A549 (cell line): ENCODE measurements around the gene JOSD1. TPM values are rescaled to one million over a fixed set of nuclear protein-coding genes. Genes with fewer than 3 reads are reported as not detected.
A peak's percentile ranks its signal among the peaks of the same experiment; 100 is the strongest.

ENCODE experiments used
- BCL3 ChIP-seq: fragments of >200 bp; sonication (Bioruptor Twin); formaldehyde crosslinking; IDR thresholded peaks from 3 replicates; pipeline ENCODE4 v1.6.1; 2016
- CBX2 ChIP-seq: fragments of 200-600 bp; sonication (generic); IDR thresholded peaks from 2 replicates; pipeline ENCODE4 v1.6.1; 2016; ENCODE audit warnings: low read depth, mild to moderate bottlenecking, borderline replicate concordance
- CEBPB ChIP-seq, 2 experiments: fragments of >200 bp in 1 of 2; sonication (Bioruptor Twin) in 1 of 2; formaldehyde crosslinking in 1 of 2; IDR thresholded peaks; 2 replicates each; pipeline ENCODE4 v1.6.1; 2012 to 2016
- CHD2 ChIP-seq: fragments of 150-350 bp; IDR thresholded peaks from 2 replicates; pipeline ENCODE4 v1.6.1; 2014; ENCODE audit warnings: low read length; ENCODE audit not compliant: partially characterized antibody
- EHMT2 ChIP-seq: fragments of 200-600 bp; sonication (generic); IDR thresholded peaks from 2 replicates; pipeline ENCODE4 v1.6.1; 2016; ENCODE audit warnings: antibody characterized with exemption, low read depth, mild to moderate bottlenecking, moderate library complexity
- EP300 ChIP-seq, 2 experiments: fragments of >200 bp; sonication (Bioruptor Twin); formaldehyde crosslinking; IDR thresholded peaks; 2 replicates in 1 of 2; 3 replicates in 1 of 2; pipeline ENCODE4 v1.6.1; 2016 to 2017
- FOSL2 ChIP-seq, 2 experiments: fragments of 450-650 bp in 1 of 2; fragments of >200 bp in 1 of 2; sonication (Bioruptor Twin) in 1 of 2; formaldehyde crosslinking; IDR thresholded peaks; 2 replicates each; pipeline versions ENCODE4 v1.5.0 to v1.6.1; 2016 to 2020; ENCODE audit warnings: mild to moderate bottlenecking in 1 of 2, moderate library complexity in 1 of 2
- FOXS1 ChIP-seq: fragments of 250-450 bp; sonication (Bioruptor Pico); IDR thresholded peaks from 2 replicates; pipeline ENCODE4 v1.5.0; 2020; ENCODE audit warnings: mild to moderate bottlenecking, moderate library complexity
- HMGXB4 ChIP-seq: fragments of 250-450 bp; sonication (Bioruptor Pico); IDR thresholded peaks from 2 replicates; pipeline ENCODE4 v1.5.0; 2021; ENCODE audit warnings: mild to moderate bottlenecking, moderate library complexity, borderline replicate concordance
- HOXB13 ChIP-seq: fragments of 250-450 bp; sonication (Bioruptor Pico); IDR thresholded peaks from 2 replicates; pipeline ENCODE4 v1.5.0; 2020; ENCODE audit warnings: low read depth, mild to moderate bottlenecking, moderate library complexity
- HOXB5 ChIP-seq: fragments of 250-450 bp; sonication (Bioruptor Pico); IDR thresholded peaks from 2 replicates; pipeline ENCODE4 v1.5.0; 2020; ENCODE audit warnings: mild to moderate bottlenecking, moderate library complexity
- JUN ChIP-seq, 2 experiments: fragments of >200 bp; sonication (Bioruptor Twin); formaldehyde crosslinking; IDR thresholded peaks; 2 replicates in 1 of 2; 3 replicates in 1 of 2; pipeline ENCODE4 v1.6.1; 2016 to 2017
- JUNB ChIP-seq: fragments of >200 bp; sonication (Bioruptor Twin); formaldehyde crosslinking; IDR thresholded peaks from 2 replicates; pipeline ENCODE4 v1.6.1; 2016
- KDM5A ChIP-seq: fragments of 200-600 bp; sonication (generic); IDR thresholded peaks from 2 replicates; pipeline ENCODE4 v1.6.1; 2016; ENCODE audit warnings: antibody characterized with exemption, mild to moderate bottlenecking
- MYC ChIP-seq: IDR thresholded peaks from 2 replicates; pipeline ENCODE4 v1.6.1; 2012; ENCODE audit warnings: mild to moderate bottlenecking, inconsistent platforms, low read length, improper control_type of control experiment, borderline replicate concordance
- NR3C1 ChIP-seq: fragments of >200 bp; sonication (Bioruptor Twin); formaldehyde crosslinking; IDR thresholded peaks from 3 replicates; pipeline ENCODE4 v1.6.1; 2017
- POLR2A ChIP-seq: IDR thresholded peaks from 2 replicates; pipeline ENCODE4 v1.6.1; 2012; ENCODE audit warnings: mild to moderate bottlenecking, low read length
- POLR2AphosphoS2 ChIP-seq: conservative IDR thresholded peaks from 2 replicates; pipeline ENCODE4 v1.6.1; 2012; ENCODE audit warnings: low read length, improper control_type of control experiment, inconsistent platforms
- RAD21 ChIP-seq, 2 experiments: fragments of >200 bp in 1 of 2; sonication (Bioruptor Twin) in 1 of 2; formaldehyde crosslinking in 1 of 2; IDR thresholded peaks in 1 of 2; conservative IDR thresholded peaks in 1 of 2; 2 replicates in 1 of 2; 3 replicates in 1 of 2; pipeline ENCODE4 v1.6.1; 2012 to 2018; ENCODE audit warnings: inconsistent platforms in 1 of 2
- RFX5 ChIP-seq: fragments of 450-650 bp; IDR thresholded peaks from 2 replicates; pipeline ENCODE4 v1.7.1; 2014; ENCODE audit warnings: antibody characterized with exemption, mild to moderate bottlenecking, moderate library complexity
- RNF2 ChIP-seq: fragments of 200-600 bp; sonication (generic); IDR thresholded peaks from 2 replicates; pipeline ENCODE4 v1.6.1; 2016; ENCODE audit warnings: low read depth, mild to moderate bottlenecking, antibody characterized with exemption, moderate library complexity, borderline replicate concordance
- SMC3 ChIP-seq: fragments of >200 bp; sonication (Bioruptor Twin); formaldehyde crosslinking; IDR thresholded peaks from 3 replicates; pipeline ENCODE4 v1.6.1; 2018; ENCODE audit warnings: inconsistent platforms
- ZFP36 ChIP-seq: fragments of 450-650 bp; IDR thresholded peaks from 2 replicates; pipeline ENCODE4 v1.6.1; 2014; ENCODE audit warnings: borderline replicate concordance; ENCODE audit not compliant: partially characterized antibody
- ZSCAN20 ChIP-seq: fragments of 250-450 bp; sonication (Bioruptor Pico); IDR thresholded peaks from 2 replicates; pipeline ENCODE4 v1.8.0; 2022; ENCODE audit warnings: mild to moderate bottlenecking, moderate library complexity
- polyA plus RNA-seq, 4 experiments: library from polyadenylated mRNA; depleted of rRNA in 3 of 4; stranded (reverse); fragments of >200 nt; fragmentation: RNase III in 1 of 4; extraction: RNeasy Plus Mini Kit Qiagen cat#74134 plus additional on column Dnase treatment in 1 of 4; gene quantifications; 2 replicates in 3 of 4; 3 replicates in 1 of 4; pipeline ENCODE4 v1.2.3, GENCODE V29; 2011 to 2017
- TF ChIP-seq, protein P1 (sequence below): fragments of 200-600 bp; sonication (generic); IDR thresholded peaks from 2 replicates; pipeline ENCODE4 v1.6.1; 2016; ENCODE audit warnings: antibody characterized with exemption, mild to moderate bottlenecking, moderate library complexity

Gene JOSD1
- polyA plus RNA-seq, 2 of the 4 experiments (the other 2 are of a cell fraction): 29.7 to 37.5 TPM

- TF ChIP-seq, protein P1, sequence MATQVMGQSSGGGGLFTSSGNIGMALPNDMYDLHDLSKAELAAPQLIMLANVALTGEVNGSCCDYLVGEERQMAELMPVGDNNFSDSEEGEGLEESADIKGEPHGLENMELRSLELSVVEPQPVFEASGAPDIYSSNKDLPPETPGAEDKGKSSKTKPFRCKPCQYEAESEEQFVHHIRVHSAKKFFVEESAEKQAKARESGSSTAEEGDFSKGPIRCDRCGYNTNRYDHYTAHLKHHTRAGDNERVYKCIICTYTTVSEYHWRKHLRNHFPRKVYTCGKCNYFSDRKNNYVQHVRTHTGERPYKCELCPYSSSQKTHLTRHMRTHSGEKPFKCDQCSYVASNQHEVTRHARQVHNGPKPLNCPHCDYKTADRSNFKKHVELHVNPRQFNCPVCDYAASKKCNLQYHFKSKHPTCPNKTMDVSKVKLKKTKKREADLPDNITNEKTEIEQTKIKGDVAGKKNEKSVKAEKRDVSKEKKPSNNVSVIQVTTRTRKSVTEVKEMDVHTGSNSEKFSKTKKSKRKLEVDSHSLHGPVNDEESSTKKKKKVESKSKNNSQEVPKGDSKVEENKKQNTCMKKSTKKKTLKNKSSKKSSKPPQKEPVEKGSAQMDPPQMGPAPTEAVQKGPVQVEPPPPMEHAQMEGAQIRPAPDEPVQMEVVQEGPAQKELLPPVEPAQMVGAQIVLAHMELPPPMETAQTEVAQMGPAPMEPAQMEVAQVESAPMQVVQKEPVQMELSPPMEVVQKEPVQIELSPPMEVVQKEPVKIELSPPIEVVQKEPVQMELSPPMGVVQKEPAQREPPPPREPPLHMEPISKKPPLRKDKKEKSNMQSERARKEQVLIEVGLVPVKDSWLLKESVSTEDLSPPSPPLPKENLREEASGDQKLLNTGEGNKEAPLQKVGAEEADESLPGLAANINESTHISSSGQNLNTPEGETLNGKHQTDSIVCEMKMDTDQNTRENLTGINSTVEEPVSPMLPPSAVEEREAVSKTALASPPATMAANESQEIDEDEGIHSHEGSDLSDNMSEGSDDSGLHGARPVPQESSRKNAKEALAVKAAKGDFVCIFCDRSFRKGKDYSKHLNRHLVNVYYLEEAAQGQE: no peak
- TF ChIP-seq POLR2AphosphoS2 (no peak), MYC (no peak), HOXB13 (no peak), ZFP36 (no peak), HMGXB4 (CRISPR knock-in tag) (no peak), RAD21 (conservative IDR thresholded peaks at IDR 0.05 in 1 of 2, IDR thresholded peaks at IDR 0.05 in 1 of 2) (no peak), ZSCAN20 (no peak), FOXS1 (CRISPR knock-in tag) (no peak), EP300 (IDR thresholded peaks at IDR 0.05) (no peak), RFX5 (no peak), FOSL2 (IDR thresholded peaks at IDR 0.05) (no peak), FOSL2 (CRISPR knock-in tag; IDR thresholded peaks at IDR 0.05) (no peak), RNF2 (no peak), SMC3 (no peak), NR3C1 (no peak), JUNB (no peak), CHD2 (no peak), KDM5A (no peak), JUN (IDR thresholded peaks at IDR 0.05) (0 out of 5 replicates have a peak, but pooled peaks of 1 of the 2 experiments have one; percentile 55), POLR2A (peak; percentile 37; the same call in 1 of the 2 replicates), HOXB5 (CRISPR knock-in tag) (no peak), CEBPB (IDR thresholded peaks at IDR 0.05) (no peak; a peak in 1 of 4 replicates), CBX2 (no peak), BCL3 (no peak), EHMT2 (no peak)
These were observed 4.7 kb upstream of the JOSD1 start, which contains the start of gene GTPBP1 (continued) for GRCh38 chr22:38705235-38706100.
